NCI-H2107 (cell line): ENCODE measurements around the gene POLL.
A peak's percentile ranks its signal among the peaks of the same experiment; 100 is the strongest.

Experiments
- DNase-seq: peaks from one replicate; lab custom pipeline; 2025; lab: John Stamatoyannopoulos, UW

Gene POLL

DNA sequence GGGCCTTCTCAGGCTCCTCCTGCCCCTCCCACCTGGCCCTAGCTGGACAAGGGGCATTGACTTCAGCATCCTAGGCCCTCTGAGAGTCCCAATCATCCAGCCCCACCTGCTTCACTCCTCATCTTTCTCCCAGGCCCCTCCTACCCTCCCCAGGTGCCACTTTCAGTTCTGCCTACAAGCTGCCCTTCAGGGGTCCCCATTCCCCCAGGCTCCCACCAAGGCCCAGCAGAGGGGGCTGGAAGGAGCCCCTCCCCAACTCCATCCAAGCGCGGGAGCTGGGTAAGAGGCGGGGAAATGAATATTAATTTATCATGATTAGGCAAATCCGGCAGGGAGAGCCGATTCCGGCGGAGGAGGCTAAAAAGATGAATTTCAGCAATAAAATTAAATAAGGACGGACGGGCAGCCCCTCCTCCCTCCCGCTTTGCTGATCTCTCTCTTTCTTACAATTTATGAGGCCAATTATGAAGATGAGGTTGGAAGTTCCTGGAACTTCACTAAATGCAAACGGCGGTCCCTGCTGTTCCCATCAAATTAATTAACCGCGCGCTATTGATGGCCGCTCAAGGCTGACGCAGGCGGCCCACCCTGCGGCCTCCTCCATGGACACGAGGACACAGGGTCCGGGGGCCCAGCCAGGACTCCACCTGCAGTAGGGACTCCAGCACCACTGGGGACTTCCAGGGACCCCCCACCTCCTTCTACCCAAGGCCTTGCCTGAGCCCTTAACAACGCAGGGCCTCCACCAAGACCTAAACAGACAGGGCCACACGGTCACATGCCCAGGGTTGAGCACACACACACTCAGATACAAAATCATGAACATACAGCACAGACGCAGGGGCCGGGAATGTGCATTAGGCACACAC, 13.9 kb downstream of the POLL start:
- DNase-seq = no peak

DNA sequence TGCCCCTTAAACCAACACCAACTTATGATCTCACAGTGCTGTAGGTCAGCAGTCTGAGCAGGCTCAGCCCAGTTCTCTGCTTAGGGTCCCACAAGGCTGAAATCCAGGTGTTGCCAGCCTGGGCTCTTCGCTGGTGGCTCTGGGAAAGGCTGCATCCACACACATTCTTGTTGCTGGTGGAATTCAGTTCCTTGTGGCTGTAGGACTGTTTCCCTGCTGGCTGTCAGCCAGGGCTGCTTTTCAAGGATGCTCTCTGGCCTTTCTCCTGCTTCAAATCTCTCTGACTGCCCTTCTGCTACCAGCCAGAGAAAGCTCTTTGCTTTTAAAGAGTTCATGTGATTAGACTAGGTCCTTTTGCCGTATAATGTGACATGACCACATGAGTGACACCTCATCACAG, 15.3 kb downstream of the POLL start:
- no peak for DNase-seq

DNA sequence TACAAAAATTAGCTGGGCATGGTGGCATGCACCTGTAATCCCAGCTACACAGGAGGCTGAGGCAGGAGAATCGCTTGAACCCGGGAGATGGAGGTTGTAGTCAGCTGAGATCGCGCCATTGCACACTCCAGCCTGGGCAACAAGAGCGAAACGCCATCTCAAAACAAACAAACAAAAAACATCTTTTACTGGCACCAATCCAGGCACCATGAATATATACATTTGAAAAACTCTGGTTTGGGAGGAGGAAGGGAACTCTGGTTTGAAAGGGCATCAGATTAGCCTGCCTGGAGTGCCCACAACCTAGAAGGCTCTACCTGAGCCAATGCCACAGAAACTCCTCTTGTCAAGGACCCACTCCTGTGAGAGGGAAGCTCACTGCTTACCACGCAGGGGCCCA, 15.9 kb downstream of the POLL start:
- DNase-seq = no peak

DNA sequence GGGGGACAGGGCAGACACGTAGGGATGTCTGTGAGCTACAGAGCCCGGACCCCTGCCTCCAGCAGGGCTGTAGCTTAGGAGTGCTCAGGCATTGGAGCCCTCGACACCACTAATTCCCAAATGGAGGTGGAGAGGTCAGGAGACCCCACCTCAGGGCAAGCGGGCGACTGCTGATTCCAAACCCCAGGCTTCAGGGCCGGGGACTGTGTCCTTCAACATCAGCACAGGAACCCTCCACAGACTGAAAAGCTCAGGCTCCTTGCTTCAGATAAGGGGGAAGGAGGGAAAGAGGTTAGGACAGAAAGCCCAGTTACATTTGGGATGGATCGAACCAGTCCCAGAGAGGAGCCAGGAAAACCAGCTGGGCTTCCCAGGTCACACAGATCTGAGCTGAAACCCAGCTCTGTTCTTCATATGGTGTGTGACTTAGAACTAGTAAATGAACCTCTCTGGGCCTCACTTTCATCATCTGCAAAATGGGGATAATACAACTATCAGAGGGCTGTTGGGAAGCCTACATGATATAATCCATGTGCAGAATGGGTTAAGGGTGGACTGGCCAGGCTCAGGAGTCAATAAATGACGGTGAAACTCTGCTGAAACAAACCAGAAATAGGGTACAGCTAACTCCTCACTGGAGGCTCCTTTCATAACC, 16.7 kb downstream of the POLL start:
- DNase-seq = no peak

DNA sequence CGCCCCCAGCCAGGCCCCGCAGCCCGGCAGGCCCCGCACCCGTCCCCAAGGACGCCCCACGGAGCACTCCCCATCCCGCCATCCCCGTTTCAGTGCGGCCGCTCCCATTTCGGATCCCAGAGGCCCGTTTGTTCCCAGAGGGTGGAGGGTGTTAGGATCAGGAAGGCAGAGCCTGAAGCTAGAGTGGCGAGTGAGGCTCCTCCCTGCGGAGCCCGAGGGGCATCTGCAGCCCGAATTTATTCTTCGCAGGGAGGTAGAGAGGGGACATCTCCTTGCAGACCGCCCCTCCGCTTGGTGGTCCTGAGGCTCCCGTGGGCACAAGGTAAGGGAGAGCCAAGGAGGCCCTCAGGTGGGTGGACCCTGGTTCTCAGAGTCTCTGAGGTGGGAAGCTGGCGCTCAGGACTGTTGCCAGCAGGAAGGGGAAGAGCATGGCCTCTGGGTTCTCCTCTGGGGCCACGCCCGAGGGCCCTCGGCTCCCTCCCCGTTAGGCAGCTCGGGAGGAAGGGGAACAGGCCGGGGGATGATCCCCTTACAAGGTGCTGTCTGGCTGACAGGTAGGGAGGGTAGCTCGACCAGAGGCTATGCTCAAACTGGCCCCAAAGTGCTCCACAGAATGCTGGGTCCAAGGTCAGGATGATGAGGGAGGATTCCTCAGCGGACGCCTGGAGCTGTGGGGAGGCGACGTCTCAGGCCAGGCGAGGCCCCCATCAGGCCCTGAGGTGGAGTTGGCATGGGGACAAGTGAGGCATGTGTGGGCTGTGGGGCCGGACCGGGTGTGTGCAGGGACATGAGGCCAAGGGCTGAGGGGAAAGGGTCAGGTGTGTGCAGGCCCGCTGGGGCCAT, 17.4 kb downstream of the POLL start:
- no peak for DNase-seq

DNA sequence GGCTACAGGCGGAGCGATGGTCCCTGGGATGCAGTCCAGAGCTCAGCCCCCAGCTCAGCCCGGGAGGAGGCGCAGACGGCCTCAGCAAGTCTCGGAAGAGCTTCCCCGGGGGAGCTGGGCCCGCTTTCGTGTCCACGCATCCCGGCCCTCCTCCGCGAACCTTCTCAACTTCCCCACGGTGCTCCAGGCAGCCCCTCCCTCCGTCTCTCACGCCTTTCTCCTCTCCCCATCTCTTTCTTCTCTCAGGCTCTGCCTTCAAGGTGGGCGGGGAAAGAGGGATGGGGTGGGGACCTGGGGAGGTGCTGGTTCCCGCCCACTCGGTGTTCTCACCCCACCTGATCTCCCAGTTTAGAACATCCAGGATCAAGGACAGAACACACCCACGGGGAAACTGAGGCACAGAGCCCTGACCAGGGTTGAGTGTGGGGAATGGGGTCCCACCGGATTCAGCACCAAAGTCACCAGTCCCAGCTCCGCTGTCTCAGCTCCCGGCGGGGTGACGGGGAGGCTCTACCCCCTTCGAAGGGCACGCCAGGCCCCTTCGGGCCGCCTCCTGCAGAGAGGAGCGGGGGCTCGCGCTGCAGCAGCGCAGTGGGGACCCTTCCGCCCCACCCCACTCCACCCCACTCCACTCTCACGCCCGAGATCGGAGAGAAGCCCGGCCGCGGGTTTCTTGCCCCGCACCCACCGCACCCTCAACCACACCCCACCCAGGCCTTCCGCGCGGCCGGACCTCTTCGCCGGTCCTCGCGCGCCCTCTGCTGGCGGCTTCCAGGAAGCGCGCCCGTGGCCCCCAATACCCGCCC, 18.2 kb downstream of the POLL start:
- peak; percentile 26 for DNase-seq

DNA sequence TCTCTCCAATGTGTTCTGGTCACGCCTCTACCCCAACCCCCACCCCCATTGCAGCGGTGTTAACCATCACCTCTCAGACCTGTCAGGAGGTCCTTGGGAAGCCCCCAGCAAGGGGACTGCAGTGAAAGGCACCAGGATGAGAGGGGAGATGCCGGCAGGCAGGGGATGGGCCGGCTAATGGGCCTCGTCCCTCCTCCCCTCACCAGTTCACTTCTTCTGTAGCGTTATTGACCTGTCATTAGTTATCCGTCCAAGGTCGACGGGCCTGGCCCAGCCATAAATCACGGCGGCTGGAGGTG, 18.8 kb downstream of the POLL start:
- DNase-seq = no peak

DNA sequence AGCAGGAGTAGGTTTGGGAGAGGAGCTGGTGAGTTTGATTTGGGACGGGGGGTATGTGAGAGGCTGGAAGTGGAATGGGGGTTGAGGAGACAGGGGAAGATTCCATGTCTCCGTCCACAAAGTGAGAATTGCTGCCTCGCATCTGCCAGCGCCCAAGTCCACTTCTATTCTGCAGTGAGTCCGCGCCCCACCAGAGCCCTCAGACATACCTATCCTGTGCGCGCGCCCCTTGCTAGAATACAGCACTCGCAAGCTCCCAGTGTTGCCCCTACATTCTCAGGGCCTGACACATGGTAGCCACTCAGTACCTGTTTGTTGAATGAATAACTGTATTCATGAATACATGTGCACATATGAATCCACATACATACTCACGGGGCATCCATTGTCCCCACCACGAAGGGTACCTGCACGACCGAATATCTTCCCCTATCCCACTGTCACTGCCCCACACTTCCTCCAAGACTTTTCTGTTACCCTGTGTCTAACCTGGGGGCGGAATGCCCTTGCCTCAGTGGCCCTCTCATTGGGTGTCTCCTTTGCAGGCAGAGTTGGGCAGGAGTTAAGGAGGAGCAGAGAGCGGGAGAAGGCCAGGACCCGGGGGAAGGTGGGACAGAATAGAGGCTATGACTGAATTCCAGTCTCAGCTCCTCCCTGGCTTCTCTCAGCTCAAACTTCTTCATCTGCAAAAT, 19.9 kb downstream of the POLL start:
- no peak for DNase-seq

DNA sequence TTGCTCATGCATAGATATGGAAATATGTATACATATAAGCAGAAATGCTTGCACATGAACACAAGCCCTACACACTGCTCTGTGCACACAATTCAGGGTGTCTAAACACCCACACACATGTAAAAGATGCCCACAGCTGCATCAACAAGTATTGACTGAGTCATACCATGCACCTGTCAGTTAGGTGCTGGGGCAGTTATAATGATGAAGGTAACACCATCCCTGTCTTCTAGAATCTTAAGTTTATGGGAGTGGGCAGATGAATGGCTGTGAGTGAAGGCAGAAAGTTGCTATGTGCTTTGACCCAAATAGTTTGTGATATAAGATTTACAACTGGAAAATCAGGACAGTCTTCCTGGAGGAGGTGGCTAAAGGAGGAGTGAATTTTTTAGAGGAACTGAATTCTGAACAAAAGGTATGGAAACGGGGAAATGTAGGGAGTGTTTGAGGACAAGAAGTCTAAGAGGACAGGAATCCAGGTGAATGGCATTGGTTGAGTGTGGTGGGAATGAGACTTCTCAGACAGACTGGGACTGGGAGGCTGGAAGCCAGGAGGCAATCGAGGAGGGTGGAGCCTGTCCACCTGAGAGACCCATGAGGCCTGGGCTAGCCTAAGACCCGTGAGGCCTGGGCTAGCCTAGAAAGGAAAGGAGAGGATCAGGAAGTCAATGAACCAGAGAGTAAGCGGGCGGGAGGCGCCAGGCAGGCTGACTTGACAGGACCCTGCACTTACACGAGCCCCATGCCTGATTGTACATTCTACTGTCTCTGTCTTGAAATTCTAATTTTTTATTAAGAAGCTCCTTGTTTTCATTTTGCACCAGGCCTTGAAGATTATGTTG, 20.7 kb downstream of the POLL start:
- DNase-seq = no peak

DNA sequence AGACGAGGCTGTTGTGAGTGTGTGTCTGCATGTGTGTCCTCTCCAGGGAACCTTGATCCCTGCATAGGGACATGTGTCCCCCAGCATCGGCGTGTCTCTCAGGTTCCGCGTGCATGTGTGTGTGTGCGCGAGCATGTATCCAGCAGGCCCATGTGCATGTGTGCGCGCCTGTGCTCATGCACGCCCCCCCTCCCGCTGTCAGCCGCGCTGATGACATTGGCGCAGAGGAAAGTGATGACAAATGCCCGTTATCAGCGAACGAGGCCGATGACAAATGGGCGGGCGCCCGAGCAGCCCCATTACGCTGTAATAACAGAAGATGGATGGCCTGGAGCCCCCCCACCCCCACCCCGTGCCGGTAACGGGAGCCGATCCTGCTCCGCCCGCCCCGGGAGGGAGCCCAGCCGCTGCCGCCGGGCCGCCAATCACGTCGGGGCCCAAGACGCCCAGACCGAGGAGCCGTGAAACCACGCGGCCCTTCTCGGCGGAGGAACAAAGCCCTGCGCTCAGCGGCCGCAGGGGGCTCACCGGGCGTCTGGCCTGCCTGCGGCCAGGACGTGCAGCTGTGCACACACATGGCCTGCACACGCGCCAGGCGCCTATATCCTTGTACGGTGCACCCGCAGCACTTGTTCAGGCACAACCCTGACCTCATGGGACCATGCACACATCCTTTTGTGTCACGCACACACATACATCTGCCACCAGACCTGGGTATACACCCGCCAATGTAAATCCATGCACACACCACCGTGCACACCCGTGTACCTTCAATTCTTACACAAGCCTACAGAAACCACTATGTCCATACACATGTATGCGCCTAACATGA, 21.5 kb downstream of the POLL start:
- DNase-seq = no peak

DNA sequence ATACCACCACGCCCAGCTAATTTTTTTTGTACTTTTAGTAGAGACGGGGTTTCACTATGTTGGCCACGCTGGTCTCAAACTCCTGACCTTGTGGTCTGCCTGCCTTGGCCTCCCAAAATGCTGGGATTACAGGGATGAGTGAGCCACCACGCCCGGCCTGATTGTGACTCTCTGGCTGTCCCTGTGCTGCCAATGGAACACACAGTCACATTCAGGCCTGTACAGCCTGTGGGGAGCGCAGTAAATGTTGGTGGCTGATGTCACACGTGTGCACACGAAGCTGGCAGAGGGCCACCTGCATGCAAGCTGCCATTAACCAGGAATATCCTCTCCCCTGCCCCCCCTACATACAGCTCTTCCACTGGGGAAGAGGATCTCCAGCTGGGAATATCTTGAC, 22.1 kb downstream of the POLL start:
- no peak for DNase-seq

DNA sequence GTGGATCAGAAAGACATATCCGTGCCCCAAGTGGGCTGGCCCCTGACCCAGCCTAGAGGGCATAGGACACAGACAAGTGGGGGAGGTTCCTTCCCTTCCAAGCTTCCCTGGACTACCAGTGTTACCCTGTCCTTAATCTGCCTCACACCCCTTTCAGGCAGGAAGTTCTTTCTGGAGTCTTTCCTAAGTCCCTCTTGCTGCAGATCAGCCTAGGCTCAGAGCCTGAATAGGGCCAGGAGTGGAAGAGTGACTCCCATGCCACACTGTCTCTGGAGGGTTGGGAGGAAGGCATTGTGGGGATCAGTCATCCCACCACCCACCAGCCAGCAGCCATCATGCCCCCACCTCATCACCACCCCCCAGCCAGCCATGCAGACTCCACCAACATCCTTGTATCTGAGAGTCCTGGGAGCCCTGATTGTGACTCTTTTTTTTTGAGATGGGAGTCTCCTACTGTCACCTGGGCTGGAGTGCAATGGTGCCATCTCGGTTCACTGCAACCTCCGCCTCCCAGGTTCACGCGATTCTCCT, 22.6 kb downstream of the POLL start:
- no peak for DNase-seq

DNA sequence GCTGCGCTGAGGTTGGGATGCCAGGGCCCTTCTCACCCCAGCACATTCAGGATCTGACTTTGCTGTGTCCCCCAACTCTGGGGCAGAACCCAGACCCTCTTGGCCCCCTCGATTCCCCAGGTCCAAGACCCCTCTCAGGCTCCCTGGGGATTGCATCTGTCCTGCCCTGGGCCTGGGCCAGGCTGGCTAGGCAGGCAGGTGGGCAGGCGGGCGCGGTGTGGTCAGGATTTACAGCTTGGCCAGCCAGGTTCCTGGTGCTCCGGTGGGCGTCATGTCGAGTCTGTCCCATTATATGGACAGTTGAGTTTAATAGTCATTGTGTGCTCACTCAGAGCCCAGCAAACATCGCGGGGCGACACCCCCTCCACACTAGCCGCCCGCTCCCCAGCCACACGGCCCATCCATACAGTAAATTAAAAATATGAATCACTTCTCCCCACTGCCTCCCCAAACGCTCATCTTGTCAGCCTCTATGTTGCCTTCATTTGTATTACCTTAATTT, 23.5 kb downstream of the POLL start:
- DNase-seq = no peak

DNA sequence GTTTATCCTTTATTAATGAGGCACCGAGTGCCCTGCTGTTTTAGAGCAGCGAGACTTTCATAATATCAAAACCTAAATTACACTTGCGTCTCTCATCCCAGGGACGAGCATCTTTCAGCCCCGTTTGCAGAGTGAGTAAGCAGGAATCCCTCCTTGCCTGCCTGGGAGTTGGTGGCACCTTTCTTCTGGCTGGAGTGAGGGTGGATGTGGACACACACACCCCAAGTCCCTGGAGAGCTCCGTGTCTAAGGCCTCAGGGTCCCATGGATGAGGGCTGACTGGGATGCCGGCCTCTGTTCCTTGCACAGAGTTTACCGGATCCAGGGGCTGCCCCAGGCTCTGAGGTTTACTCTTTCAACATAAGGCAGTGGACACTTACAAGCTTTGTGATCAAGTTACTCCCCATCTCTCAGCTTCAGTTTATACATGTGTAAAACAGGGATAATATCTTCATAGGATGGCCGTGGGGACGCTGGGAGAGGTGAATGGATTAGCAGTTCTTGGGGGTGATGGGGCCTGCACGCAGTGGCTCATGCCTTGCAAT, 24.5 kb downstream of the POLL start:
- DNase-seq = no peak

DNA sequence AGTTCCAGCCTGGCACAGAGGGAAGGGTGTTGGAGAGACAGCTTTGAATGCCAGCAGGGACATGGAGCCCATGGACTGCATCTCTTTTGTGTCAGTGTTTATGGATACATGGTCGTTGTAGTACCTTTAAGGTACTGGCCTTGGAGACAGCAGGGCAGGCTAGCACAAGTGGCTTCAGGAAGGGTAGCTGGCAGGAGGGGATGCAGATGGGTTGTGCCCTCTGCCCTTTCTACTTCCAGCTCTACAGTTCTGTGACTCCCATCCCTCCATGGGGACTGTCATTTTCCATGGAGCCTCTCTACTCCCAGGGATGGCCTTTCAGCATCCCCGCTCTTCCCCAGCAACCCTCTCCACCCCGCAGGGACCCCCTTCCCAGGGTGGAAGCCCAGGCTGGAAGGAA, 25.1 kb downstream of the POLL start:
- no peak for DNase-seq

DNA sequence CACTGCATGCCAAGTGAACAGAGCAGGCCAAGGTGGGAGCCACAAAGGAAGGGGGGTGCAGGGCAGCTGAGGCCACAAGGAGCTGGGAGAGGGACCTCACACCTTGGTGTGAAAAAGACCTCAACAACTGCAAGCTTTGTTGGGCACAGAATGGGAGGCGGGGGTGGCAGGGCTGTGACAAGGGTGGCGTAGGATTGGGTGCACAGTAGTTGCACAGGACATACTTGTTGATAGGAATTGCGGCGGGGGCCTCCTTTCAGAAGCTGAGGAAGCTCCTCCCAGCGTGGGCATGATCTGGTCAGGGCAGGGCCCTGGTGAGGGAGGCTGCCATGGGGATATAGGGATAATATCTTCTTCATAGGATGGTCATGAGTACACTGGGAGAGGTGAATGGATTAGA, 25.8 kb downstream of the POLL start:
- no peak for DNase-seq

DNA sequence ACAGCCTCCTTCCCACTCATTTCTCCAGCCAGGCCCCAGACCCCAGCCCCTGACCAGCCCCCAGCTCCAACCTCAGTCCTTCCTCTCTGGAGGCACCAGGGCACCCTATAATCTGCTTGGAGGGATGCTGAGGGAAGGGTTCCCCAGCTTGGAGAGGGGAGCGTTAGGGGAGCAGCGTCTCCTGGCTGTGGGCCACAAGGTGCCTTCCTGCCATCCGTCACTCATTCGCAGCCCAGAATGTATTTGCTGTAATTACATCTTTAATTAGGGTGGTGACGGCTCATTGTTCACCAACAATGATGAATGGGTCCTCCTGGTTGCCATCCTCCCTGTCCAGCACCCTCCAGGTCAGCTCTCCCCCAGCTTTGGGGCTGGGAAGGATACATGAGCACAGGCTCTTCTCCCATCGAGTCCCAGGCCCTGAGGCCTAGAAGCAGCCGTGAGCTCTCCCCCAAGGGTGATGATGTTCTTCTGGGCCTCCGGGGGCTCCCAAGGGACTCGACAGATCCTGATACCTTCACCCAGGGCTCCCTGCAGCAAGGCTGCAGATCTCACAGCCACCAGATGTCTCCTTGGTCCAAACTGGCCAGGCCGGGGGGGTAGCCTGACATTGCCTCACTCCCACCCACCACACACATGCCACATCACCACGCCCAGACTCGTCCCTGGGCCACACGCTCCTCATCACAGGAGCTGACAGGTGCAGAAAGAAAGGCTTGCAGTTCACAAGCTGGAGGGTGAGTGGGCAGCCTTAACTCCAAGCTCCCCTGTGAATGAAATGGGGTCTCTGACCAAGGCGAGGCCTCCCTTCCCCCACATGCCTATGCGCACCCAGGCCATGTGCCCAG, 26.8 kb downstream of the POLL start:
- DNase-seq = no peak
